ENCODE measurements around the gene CTSC. TPM values are rescaled to one million over a fixed set of nuclear protein-coding genes. Genes with fewer than 3 reads are reported as not detected.

The CTSC gene
- total and polyA plus RNA-seq, 9 of the 15 experiments (the other 6 are each of a cell fraction or from before 2014, with no cell fraction given), result 113 to 403 (median 187) TPM

- TF ChIP-seq SMC3 (conservative IDR thresholded peaks at IDR 0.05; ENCODE audit: insufficient read depth, low read depth, low read length), result 0 out of 2 replicates have a peak, but pooled peaks have one; percentile 3
- no peak for TF ChIP-seq GATA2 (CRISPR knock-in tag; IDR thresholded peaks at IDR 0.05)
- peak; percentile 61 for TF ChIP-seq ATF7 (IDR thresholded peaks at IDR 0.05)
- TF ChIP-seq SP1 (CRISPR knock-in tag; IDR thresholded peaks at IDR 0.05), result peak; percentile 79
- TF ChIP-seq FUS (optimal IDR thresholded peaks at IDR 0.05; ENCODE audit: low read depth, low read length), result no peak
- peak; percentile 0 for TF ChIP-seq CTCFL (IDR thresholded peaks at IDR 0.05; ENCODE audit: borderline replicate concordance, insufficient read depth, low read depth, low read length, poor library complexity, severe bottlenecking)
- 0 out of 2 replicates have a peak, but pooled peaks have one; percentile 33 for TF ChIP-seq BRD4 (IDR thresholded peaks at IDR 0.05)
- peak; percentile 99 for TF ChIP-seq RBFOX2 (IDR thresholded peaks at IDR 0.05; ENCODE audit: low read depth, low read length)
- TF ChIP-seq USF1 (CRISPR knock-in tag; IDR thresholded peaks at IDR 0.05), result peak; percentile 64
- TF ChIP-seq E2F5 (CRISPR knock-in tag; IDR thresholded peaks at IDR 0.05), result no peak; the same call in 1 of the 2 replicates
- TF ChIP-seq PREB (CRISPR knock-in tag; IDR thresholded peaks at IDR 0.05), result peak; percentile 48; the same call in 1 of the 2 replicates
- TF ChIP-seq NR3C1 (CRISPR knock-in tag; IDR thresholded peaks at IDR 0.05), result peak; percentile 85; the same call in 1 of the 2 replicates
- TF ChIP-seq ZNF740 (CRISPR knock-in tag; IDR thresholded peaks at IDR 0.05), result 0 out of 2 replicates have a peak, but pooled peaks have one; percentile 20
- TF ChIP-seq ZNF740 (tag; IDR thresholded peaks at IDR 0.05), result no peak
- peak; percentile 85 for TF ChIP-seq PML (IDR thresholded peaks at IDR 0.05; ENCODE audit: low read length)
- no peak for TF ChIP-seq ZNF354B (CRISPR knock-in tag; IDR thresholded peaks at IDR 0.05)
- no peak; a peak in 1 of 4 replicates for TF ChIP-seq ZMIZ1 (IDR thresholded peaks at IDR 0.05; ENCODE audit: low read depth in 2 of 2, low read length in 2 of 2)
These were observed at the start of gene CTSC (continued) for GRCh38 chr11:88337181-88337986.

Measured in K562 (cell line).